ENCODE data around the gene SUMF2. TPM values are rescaled to one million over a fixed set of nuclear protein-coding genes. Genes with fewer than 3 reads are reported as not detected.

Gene SUMF2
- total RNA-seq, 1 donor from 2014 or later, result 59.3 TPM

GRCh38 chr7:56121440-56121839 is 57.4 kb downstream of the SUMF2 start:
- peaks cover 16% of the 10 kb centered on the region for H3K9me3 Mint-ChIP-seq (ENCODE audit: unreplicated experiment)

DNA sequence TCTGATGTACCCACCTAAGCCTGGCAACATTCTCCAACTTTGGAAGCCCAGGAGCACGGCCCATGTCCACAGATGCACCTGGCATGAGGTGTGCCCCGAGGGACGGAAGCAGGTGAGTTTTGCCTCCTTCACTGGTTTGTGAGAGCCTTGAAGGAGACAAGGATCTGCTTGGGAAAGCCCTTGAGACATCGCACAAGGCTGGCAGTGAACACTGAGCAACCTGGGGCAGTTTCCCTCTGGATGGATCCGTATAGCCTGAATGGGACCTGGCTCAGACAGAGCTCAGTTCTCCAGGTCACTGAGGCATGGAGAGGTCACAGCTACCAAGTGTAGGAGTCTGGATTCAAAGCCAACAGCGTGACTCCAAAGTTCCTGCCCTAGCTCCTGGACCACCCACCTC is 60.9 kb downstream of the SUMF2 start:
- Mint-ChIP-seq H3K4me1 (ENCODE audit: low read depth, unreplicated experiment) (no peaks in the 10 kb centered on the region), H3K36me3 (ENCODE audit: unreplicated experiment) (no peaks in the 10 kb centered on the region), H3K9me3 (ENCODE audit: unreplicated experiment) (peaks cover 8% of the 10 kb centered on the region), H3K4me3 (ENCODE audit: unreplicated experiment) (no peak overlapping the region), H3K27me3 (ENCODE audit: unreplicated experiment) (peaks cover 2% of the 10 kb centered on the region), H3K27ac (ENCODE audit: unreplicated experiment) (no peak overlapping the region)
- no peak for DNase-seq
- TF ChIP-seq CTCF (IDR thresholded peaks at IDR 0.05; ENCODE audit: partially characterized antibody, unreplicated experiment), result no peak

More at GRCh38 chr7:56121440-56121839, 57.4 kb downstream of the SUMF2 start:
- Mint-ChIP-seq H3K27me3 (ENCODE audit: unreplicated experiment) (peaks cover 2% of the 10 kb centered on the region), H3K4me1 (ENCODE audit: low read depth, unreplicated experiment) (no peaks in the 10 kb centered on the region), H3K36me3 (ENCODE audit: unreplicated experiment) (no peaks in the 10 kb centered on the region), H3K4me3 (ENCODE audit: unreplicated experiment) (no peak overlapping the region), H3K27ac (ENCODE audit: unreplicated experiment) (no peak overlapping the region)
- no peak for DNase-seq
- no peak for TF ChIP-seq CTCF (IDR thresholded peaks at IDR 0.05; ENCODE audit: partially characterized antibody, unreplicated experiment)

GRCh38 chr7:56125831-56126230 is 61.7 kb downstream of the SUMF2 start:
- no peak for TF ChIP-seq CTCF (IDR thresholded peaks at IDR 0.05; ENCODE audit: partially characterized antibody, unreplicated experiment)
- Mint-ChIP-seq H3K36me3 (ENCODE audit: unreplicated experiment) (no peaks in the 10 kb centered on the region), H3K4me1 (ENCODE audit: low read depth, unreplicated experiment) (no peaks in the 10 kb centered on the region), H3K27me3 (ENCODE audit: unreplicated experiment) (peaks cover 2% of the 10 kb centered on the region), H3K9me3 (ENCODE audit: unreplicated experiment) (peaks cover 7% of the 10 kb centered on the region), H3K4me3 (ENCODE audit: unreplicated experiment) (no peak overlapping the region), H3K27ac (ENCODE audit: unreplicated experiment) (no peak overlapping the region)
- DNase-seq, result no peak

GRCh38 chr7:56127241-56127975 is 63.3 kb downstream of the SUMF2 start:
- H3K27me3 Mint-ChIP-seq (ENCODE audit: unreplicated experiment), result peaks cover 2% of the 10 kb centered on the region
- no peaks in the 10 kb centered on the region for H3K4me1 Mint-ChIP-seq (ENCODE audit: low read depth, unreplicated experiment)
- DNase-seq, result no peak
- H3K27ac Mint-ChIP-seq (ENCODE audit: unreplicated experiment), result no peak overlapping the region
- no peak for TF ChIP-seq CTCF (IDR thresholded peaks at IDR 0.05; ENCODE audit: partially characterized antibody, unreplicated experiment)
- no peaks in the 10 kb centered on the region for H3K36me3 Mint-ChIP-seq (ENCODE audit: unreplicated experiment)
- H3K9me3 Mint-ChIP-seq (ENCODE audit: unreplicated experiment), result peaks cover 3% of the 10 kb centered on the region
- H3K4me3 Mint-ChIP-seq (ENCODE audit: unreplicated experiment), result no peak overlapping the region

Other genes with a start within 250 kb of the SUMF2 start
- not detected for gene SEPTIN14, start 201.5 kb upstream of the SUMF2 start, total RNA-seq (ENCODE audit: unreplicated experiment)
- gene ZNF713, start 176.8 kb upstream of the SUMF2 start, total RNA-seq (ENCODE audit: unreplicated experiment), result 13.2 TPM
- 13.4 TPM for gene MRPS17, start 112.4 kb upstream of the SUMF2 start, total RNA-seq (ENCODE audit: unreplicated experiment)
- 39.6 TPM for gene NIPSNAP2, start 99.7 kb upstream of the SUMF2 start, total RNA-seq (ENCODE audit: unreplicated experiment)
- gene PSPH, start 12.8 kb upstream of the SUMF2 start, total RNA-seq (ENCODE audit: unreplicated experiment), result 51.6 TPM
- 203 TPM for gene CCT6A, start 12.5 kb upstream of the SUMF2 start, total RNA-seq (ENCODE audit: unreplicated experiment)
- not detected for gene PHKG1, start 28.7 kb downstream of the SUMF2 start, total RNA-seq (ENCODE audit: unreplicated experiment)
- not detected for gene CHCHD2, start 42.2 kb downstream of the SUMF2 start, total RNA-seq (ENCODE audit: unreplicated experiment)
- gene NUPR2, start 52.1 kb downstream of the SUMF2 start, total RNA-seq (ENCODE audit: unreplicated experiment), result not detected

Data from glutamatergic neuron (in vitro differentiated cells).